ENCODE data around the gene RPGRIP1.

RPGRIP1 gene

DNA sequence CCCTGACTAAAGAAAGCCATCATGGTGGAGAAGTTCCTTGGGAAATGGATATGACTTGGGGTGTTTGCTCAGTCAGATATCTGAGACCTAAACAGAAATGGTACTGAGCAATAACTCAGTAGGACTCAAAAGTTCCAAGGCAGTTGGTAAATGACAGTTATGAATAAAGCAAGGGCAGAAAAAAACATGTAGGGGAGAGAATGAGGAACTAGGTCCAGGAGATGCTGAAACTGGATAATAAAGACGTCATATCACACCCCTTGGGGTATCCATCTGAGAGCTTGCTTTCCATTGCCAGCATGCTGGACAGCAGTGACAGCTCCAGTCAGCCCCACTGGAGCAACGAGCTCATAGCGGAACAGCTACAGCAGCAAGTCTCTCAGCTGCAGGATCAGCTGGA is 37.5 kb downstream of the RPGRIP1 start:
- peak; percentile 57 for DNase-seq (ENCODE audit: low read depth)
- TF ChIP-seq, protein P1, sequence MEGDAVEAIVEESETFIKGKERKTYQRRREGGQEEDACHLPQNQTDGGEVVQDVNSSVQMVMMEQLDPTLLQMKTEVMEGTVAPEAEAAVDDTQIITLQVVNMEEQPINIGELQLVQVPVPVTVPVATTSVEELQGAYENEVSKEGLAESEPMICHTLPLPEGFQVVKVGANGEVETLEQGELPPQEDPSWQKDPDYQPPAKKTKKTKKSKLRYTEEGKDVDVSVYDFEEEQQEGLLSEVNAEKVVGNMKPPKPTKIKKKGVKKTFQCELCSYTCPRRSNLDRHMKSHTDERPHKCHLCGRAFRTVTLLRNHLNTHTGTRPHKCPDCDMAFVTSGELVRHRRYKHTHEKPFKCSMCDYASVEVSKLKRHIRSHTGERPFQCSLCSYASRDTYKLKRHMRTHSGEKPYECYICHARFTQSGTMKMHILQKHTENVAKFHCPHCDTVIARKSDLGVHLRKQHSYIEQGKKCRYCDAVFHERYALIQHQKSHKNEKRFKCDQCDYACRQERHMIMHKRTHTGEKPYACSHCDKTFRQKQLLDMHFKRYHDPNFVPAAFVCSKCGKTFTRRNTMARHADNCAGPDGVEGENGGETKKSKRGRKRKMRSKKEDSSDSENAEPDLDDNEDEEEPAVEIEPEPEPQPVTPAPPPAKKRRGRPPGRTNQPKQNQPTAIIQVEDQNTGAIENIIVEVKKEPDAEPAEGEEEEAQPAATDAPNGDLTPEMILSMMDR (IDR thresholded peaks at IDR 0.05; ENCODE audit: low read depth, low read length) = no peak
- TF ChIP-seq, protein P2, sequence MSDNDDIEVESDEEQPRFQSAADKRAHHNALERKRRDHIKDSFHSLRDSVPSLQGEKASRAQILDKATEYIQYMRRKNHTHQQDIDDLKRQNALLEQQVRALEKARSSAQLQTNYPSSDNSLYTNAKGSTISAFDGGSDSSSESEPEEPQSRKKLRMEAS (IDR thresholded peaks at IDR 0.05; ENCODE audit: low read depth, low read length) = 0 out of 2 replicates have a peak, but pooled peaks have one; percentile 14
- H3K4me3 ChIP-seq (ENCODE audit: low read depth, low read length) = no peak overlapping the region

DNA sequence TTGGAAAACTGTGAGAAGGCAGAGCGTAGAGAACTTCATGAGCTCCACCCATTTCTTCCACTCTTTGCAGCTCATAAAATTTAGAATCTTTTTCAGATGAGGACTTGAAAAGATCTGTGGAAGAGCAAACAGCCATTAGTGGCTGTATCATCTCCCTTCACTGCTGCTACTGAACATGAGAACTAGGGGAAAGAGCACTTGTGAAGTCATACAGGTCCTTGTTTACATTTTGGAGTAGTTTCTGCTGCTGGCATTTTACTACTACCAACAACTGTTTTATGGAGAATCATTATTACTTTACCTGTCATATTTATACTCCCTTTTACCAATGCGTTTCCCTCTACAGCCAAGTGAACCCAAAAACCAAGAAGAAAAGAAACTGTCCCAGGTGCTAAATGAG is 41.0 kb downstream of the RPGRIP1 start:
- no peak for DNase-seq (ENCODE audit: low read depth)
- no peak overlapping the region for H3K4me3 ChIP-seq (ENCODE audit: low read depth, low read length)

DNA sequence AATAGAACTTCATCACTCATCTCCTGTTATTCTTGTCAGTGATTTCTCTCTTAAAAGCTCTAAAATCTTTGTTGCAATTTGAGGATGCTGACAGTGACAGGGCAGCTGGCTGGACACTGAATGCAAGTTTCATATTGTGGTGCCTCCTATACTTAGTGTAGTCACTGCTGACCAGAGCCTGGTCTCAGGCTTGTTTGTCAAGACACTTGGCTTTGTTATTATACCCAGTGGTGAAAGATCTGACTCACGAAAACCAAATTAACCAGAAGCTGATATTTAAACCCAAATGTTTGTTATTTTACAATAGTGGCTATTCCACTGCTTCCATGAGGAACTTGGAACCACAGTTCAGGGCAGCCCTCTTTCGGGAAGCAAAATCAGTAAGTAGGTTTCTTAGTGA is 42.8 kb downstream of the RPGRIP1 start:
- TF ChIP-seq, protein P2 (IDR thresholded peaks at IDR 0.05; ENCODE audit: low read depth, low read length) = no peak
- TF ChIP-seq POLR2A (IDR thresholded peaks at IDR 0.05; ENCODE audit: extremely low read depth, insufficient read length) = no peak
- no peak for TF ChIP-seq MYC (IDR thresholded peaks at IDR 0.05; ENCODE audit: low read depth, low read length)
- TF ChIP-seq, protein P1 (IDR thresholded peaks at IDR 0.05; ENCODE audit: low read depth, low read length) = no peak
- no peak for DNase-seq (ENCODE audit: low read depth)
- no peak overlapping the region for H3K4me3 ChIP-seq (ENCODE audit: low read depth, low read length)

More for the DNA sequence above, 41.0 kb downstream of the RPGRIP1 start:
- TF ChIP-seq, protein P1 (IDR thresholded peaks at IDR 0.05; ENCODE audit: low read depth, low read length) = no peak
- TF ChIP-seq, protein P2 (IDR thresholded peaks at IDR 0.05; ENCODE audit: low read depth, low read length) = no peak
- TF ChIP-seq POLR2A (IDR thresholded peaks at IDR 0.05; ENCODE audit: extremely low read depth, insufficient read length) (no peak), MYC (IDR thresholded peaks at IDR 0.05; ENCODE audit: low read depth, low read length) (no peak)

DNA sequence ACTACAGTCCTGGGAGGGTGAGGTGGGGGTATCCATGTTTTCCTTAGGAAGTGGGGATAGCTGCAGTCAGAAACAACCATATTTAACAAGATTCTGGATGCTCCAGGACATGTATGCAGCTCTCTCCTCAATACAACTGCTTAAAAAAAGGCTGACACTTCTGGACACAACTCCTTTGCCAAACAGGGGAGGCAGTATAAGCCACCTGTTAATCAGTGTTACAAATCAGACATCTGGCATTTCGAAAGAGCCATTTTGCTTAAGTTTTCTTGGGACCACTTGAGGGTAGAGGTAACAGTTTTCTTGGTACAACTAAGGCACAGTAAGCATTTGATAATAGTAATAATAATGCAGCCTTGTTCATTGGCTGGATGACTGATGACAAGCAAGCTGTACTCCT is 47.1 kb downstream of the RPGRIP1 start:
- no peak for TF ChIP-seq MYC (IDR thresholded peaks at IDR 0.05; ENCODE audit: low read depth, low read length)
- TF ChIP-seq POLR2A (IDR thresholded peaks at IDR 0.05; ENCODE audit: extremely low read depth, insufficient read length) = no peak
- TF ChIP-seq, protein P2 (IDR thresholded peaks at IDR 0.05; ENCODE audit: low read depth, low read length) = no peak
- TF ChIP-seq, protein P1 (IDR thresholded peaks at IDR 0.05; ENCODE audit: low read depth, low read length) = no peak
- peak; percentile 30 for DNase-seq (ENCODE audit: low read depth)
- no peak overlapping the region for H3K4me3 ChIP-seq (ENCODE audit: low read depth, low read length)
